Endothelial cell of umbilical vein (primary cell): ENCODE results near the gene GJD2.

Source experiments
- EZH2 ChIP-seq: IDR thresholded peaks from 2 replicates; pipeline ENCODE4 v1.6.1; 2012; ENCODE audit warnings: borderline replicate concordance, low read depth, mild to moderate bottlenecking, moderate library complexity, low read length, inconsistent platforms; ENCODE audit not compliant: severe bottlenecking
- FOS ChIP-seq: IDR thresholded peaks from 2 replicates; pipeline ENCODE4 v1.6.1; 2011; ENCODE audit warnings: mild to moderate bottlenecking, low read length, moderate library complexity, borderline replicate concordance; ENCODE audit not compliant: insufficient read depth
- GATA2 ChIP-seq: IDR thresholded peaks from 2 replicates; pipeline ENCODE4 v1.7.0; 2011; ENCODE audit warnings: low read depth, mild to moderate bottlenecking, moderate library complexity, mixed read lengths, low read length; ENCODE audit not compliant: insufficient read length, insufficient read depth
- JUN ChIP-seq: IDR thresholded peaks from 2 replicates; pipeline ENCODE4 v1.6.1; 2011; ENCODE audit warnings: borderline replicate concordance, low read depth; ENCODE audit not compliant: insufficient read length, insufficient read depth
- MAX ChIP-seq: IDR thresholded peaks from 2 replicates; pipeline ENCODE4 v1.6.1; 2011; ENCODE audit not compliant: insufficient read depth, insufficient read length
- POLR2A ChIP-seq: IDR thresholded peaks from 2 replicates; pipeline ENCODE4 v1.6.1; 2012; ENCODE audit warnings: low read depth, mild to moderate bottlenecking, control low read depth, low read length
- POLR2AphosphoS5 ChIP-seq: IDR thresholded peaks from 2 replicates; pipeline ENCODE4 v1.6.1; 2012; ENCODE audit warnings: low read depth, mild to moderate bottlenecking, control low read depth, low read length, moderate library complexity; ENCODE audit not compliant: insufficient read depth
- TF ChIP-seq, protein P1 (sequence below), 2 donors: IDR thresholded peaks; 1 replicate in 1 of 2; 2 replicates in 1 of 2; pipeline ENCODE4 v1.5.1; 2011; ENCODE audit warnings: low read length in 2 of 2, mild to moderate bottlenecking in 2 of 2, moderate library complexity in 2 of 2, control low read depth in 1 of 2, inconsistent platforms in 1 of 2, low read depth in 1 of 2; ENCODE audit not compliant: insufficient read depth in 1 of 2; ENCODE audit errors: extremely low read depth in 1 of 2

GRCh38 chr15:34721157-34721801 lies 33.5 kb downstream of the GJD2 start:
- TF ChIP-seq, protein P1, sequence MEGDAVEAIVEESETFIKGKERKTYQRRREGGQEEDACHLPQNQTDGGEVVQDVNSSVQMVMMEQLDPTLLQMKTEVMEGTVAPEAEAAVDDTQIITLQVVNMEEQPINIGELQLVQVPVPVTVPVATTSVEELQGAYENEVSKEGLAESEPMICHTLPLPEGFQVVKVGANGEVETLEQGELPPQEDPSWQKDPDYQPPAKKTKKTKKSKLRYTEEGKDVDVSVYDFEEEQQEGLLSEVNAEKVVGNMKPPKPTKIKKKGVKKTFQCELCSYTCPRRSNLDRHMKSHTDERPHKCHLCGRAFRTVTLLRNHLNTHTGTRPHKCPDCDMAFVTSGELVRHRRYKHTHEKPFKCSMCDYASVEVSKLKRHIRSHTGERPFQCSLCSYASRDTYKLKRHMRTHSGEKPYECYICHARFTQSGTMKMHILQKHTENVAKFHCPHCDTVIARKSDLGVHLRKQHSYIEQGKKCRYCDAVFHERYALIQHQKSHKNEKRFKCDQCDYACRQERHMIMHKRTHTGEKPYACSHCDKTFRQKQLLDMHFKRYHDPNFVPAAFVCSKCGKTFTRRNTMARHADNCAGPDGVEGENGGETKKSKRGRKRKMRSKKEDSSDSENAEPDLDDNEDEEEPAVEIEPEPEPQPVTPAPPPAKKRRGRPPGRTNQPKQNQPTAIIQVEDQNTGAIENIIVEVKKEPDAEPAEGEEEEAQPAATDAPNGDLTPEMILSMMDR (IDR thresholded peaks at IDR 0.05; ENCODE audit: extremely low read depth in 1 of 2, insufficient read depth in 1 of 2, low read depth in 1 of 2, low read length in 2 of 2): no peak
- TF ChIP-seq EZH2 (no peak), POLR2A (no peak), POLR2AphosphoS5 (no peak), GATA2 (no peak), JUN (no peak), MAX (no peak), FOS (no peak)
